OCI-LY7 (cell line): ENCODE data around the gene TEPSIN. TPM values are rescaled to one million over a fixed set of nuclear protein-coding genes. Genes with fewer than 3 reads are reported as not detected.
A peak's percentile ranks its signal among the peaks of the same experiment; 100 is the strongest.

ENCODE experiments used
- BruUV-seq: library from RNA; stranded (reverse); fragments of 400-500 nt; replicated peaks from 2 replicates; lab custom pipeline; 2021; lab: Mats Ljungman, UMichigan
- CTCF ChIA-PET: fragments of 300-600 bp; sonication (Branson Sonifier 250); formaldehyde crosslinking; loops from one replicate; lab custom pipeline; 2022; ENCODE audit warnings: antibody characterized with exemption; ENCODE audit not compliant: unreplicated experiment; lab: Charles Lee
- POLR2A ChIA-PET: fragments of 300-600 bp; sonication (Branson Sonifier 250); formaldehyde crosslinking; loops from one replicate; lab custom pipeline; 2022; ENCODE audit warnings: antibody characterized with exemption; lab: Charles Lee
- DNase-seq: peaks from one replicate; pipeline ENCODE4 v3.0.0-alpha.2; 2015; ENCODE audit warnings: low spot score
- H2AFZ ChIP-seq: fragments of 200-600 bp; sonication (generic), shearing (Covaris generic); 2 replicates; pipeline ENCODE4 v1.6.1; 2014; ENCODE audit warnings: mild to moderate bottlenecking, antibody characterized with exemption, low read length, moderate library complexity
- H3K27ac ChIP-seq: fragments of 200-600 bp; sonication (generic); 2 replicates; pipeline ENCODE4 v1.5.1; 2014; ENCODE audit warnings: mixed run types, low read depth, mild to moderate bottlenecking, moderate library complexity, low read length, inconsistent platforms; ENCODE audit not compliant: poor library complexity, severe bottlenecking
- H3K36me3 ChIP-seq: fragments of 200-600 bp; sonication (generic); 2 replicates; pipeline ENCODE4 v1.6.1; 2014; ENCODE audit warnings: mild to moderate bottlenecking, antibody characterized with exemption, low read length, moderate library complexity, mixed read lengths; ENCODE audit not compliant: insufficient read depth
- H3K4me1 ChIP-seq: fragments of 200-600 bp; sonication (generic); 2 replicates; pipeline ENCODE4 v1.5.1; 2014; ENCODE audit warnings: mild to moderate bottlenecking, low read length; ENCODE audit not compliant: insufficient read depth, poor library complexity, severe bottlenecking
- H3K4me2 ChIP-seq: fragments of 200-600 bp; sonication (generic); 2 replicates; pipeline ENCODE4 v1.6.1; 2014; ENCODE audit warnings: mild to moderate bottlenecking, low read length
- H3K4me3 ChIP-seq: fragments of 200-600 bp; sonication (generic); 2 replicates; pipeline ENCODE4 v1.5.1; 2014; ENCODE audit warnings: mild to moderate bottlenecking, low read depth, low read length; ENCODE audit not compliant: poor library complexity, severe bottlenecking
- H3K79me2 ChIP-seq: fragments of 200-600 bp; sonication (generic); 2 replicates; pipeline ENCODE4 v1.6.1; 2016; ENCODE audit warnings: low read depth, mild to moderate bottlenecking, low read length, moderate library complexity, mixed read lengths; ENCODE audit not compliant: insufficient read depth
- H3K9me2 ChIP-seq: fragments of 200-600 bp; sonication (generic); 2 replicates; pipeline ENCODE4 v1.6.1; 2016; ENCODE audit warnings: mild to moderate bottlenecking, low read length, mixed read lengths; ENCODE audit not compliant: insufficient read depth
- H3K9me3 ChIP-seq: fragments of 200-600 bp; sonication (generic); 2 replicates; pipeline ENCODE4 v1.6.1; 2014; ENCODE audit warnings: mild to moderate bottlenecking, mixed run types, low read length, mixed read lengths
- H4K20me1 ChIP-seq: fragments of 200-600 bp; sonication (generic); 2 replicates; pipeline ENCODE4 v1.6.1; 2014; ENCODE audit warnings: mild to moderate bottlenecking, antibody characterized with exemption, low read length, moderate library complexity, mixed read lengths; ENCODE audit not compliant: insufficient read depth
- CTCF ChIP-seq: fragments of 200-600 bp; sonication (generic); conservative IDR thresholded peaks from 2 replicates; pipeline ENCODE4 v1.5.1; 2014; ENCODE audit warnings: mild to moderate bottlenecking, antibody characterized with exemption, low read length, moderate library complexity, mixed read lengths
- EZH2phosphoT487 ChIP-seq: fragments of 200-600 bp; sonication (generic); IDR thresholded peaks from 2 replicates; pipeline ENCODE4 v1.6.1; 2018; ENCODE audit warnings: low read depth, borderline replicate concordance, mild to moderate bottlenecking, mixed run types, antibody characterized with exemption, low read length, moderate library complexity, mixed read lengths
- intact Hi-C: fragments of 100-400 bp; cut with micrococcal nuclease; formaldehyde crosslinking; loops from one replicate; pipeline ENCODE4 v1.10.0; 2022; ENCODE audit not compliant: unreplicated experiment
- total RNA-seq, 2 experiments: library from RNA; depleted of rRNA in 1 of 2; stranded (reverse); fragments of >200 nt in 1 of 2; shearing (Covaris generic) in 1 of 2; gene quantifications; 2 replicates each; pipeline ENCODE4 v1.2.3, GENCODE V29; 2014 to 2022

Gene TEPSIN
- total RNA-seq, 2 experiments from 2014 or later = 46.4 to 75.3 TPM

- Histone ChIP-seq H3K4me2 (peak overlapping the region; percentile 82), H3K9me3 (no peaks in the 10 kb centered on the region), H3K36me3 (peaks cover 40% of the 10 kb centered on the region), H3K27ac (peak overlapping the region; percentile 61), H3K79me2 (peaks cover 30% of the 10 kb centered on the region), H2AFZ (no peak overlapping the region), H4K20me1 (peaks cover 5% of the 10 kb centered on the region; the same call in 1 of the 2 replicates), H3K9me2 (no peaks in the 10 kb centered on the region), H3K4me1 (peaks cover 49% of the 10 kb centered on the region), H3K4me3 (peak overlapping the region; percentile 79)
- CTCF ChIA-PET = no interaction called here
- no peak for DNase-seq
- no TSS peak for BruUV-seq
- intact Hi-C loops = loop anchor here (1.0 to 2.0 kb wide), 3 partner anchors 99 to 218 kb away; no protein-coding TSS in a partner anchor
- POLR2A ChIA-PET = no interaction called here
- TF ChIP-seq EZH2phosphoT487 = no peak
- TF ChIP-seq CTCF = no peak
Measured at GRCh38 chr17:81241203-81241602, 2.3 kb upstream of the TEPSIN start.

GRCh38 chr17:81240761-81241160 is 1.9 kb upstream of the TEPSIN start:
- DNase-seq = peak; percentile 31
- no peak overlapping the region for H2AFZ ChIP-seq
- H3K79me2 ChIP-seq = peaks cover 30% of the 10 kb centered on the region
- H3K4me1 ChIP-seq = peaks cover 49% of the 10 kb centered on the region
- H4K20me1 ChIP-seq = peaks cover 5% of the 10 kb centered on the region; the same call in 1 of the 2 replicates
- peak overlapping the region; percentile 79 for H3K4me3 ChIP-seq
- H3K9me2 ChIP-seq = no peaks in the 10 kb centered on the region
- peak overlapping the region; percentile 82 for H3K4me2 ChIP-seq
- TSS peak; percentile 62 for BruUV-seq
- TF ChIP-seq EZH2phosphoT487 (no peak), CTCF (no peak)
- peaks cover 36% of the 10 kb centered on the region for H3K36me3 ChIP-seq
- peak overlapping the region; percentile 61 for H3K27ac ChIP-seq
- CTCF ChIA-PET = interaction anchor here (1.2 kb wide), 1 partner anchor 98 kb away, joined by 7 read pairs; no protein-coding TSS in a partner anchor
- POLR2A ChIA-PET = no interaction called here
- intact Hi-C loops = loop anchor here (1.0 to 2.0 kb wide), 3 partner anchors 98 to 218 kb away; no protein-coding TSS in a partner anchor
- no peaks in the 10 kb centered on the region for H3K9me3 ChIP-seq
